Measurements from ENCODE around the gene ZNF813. TPM values are rescaled to one million over a fixed set of nuclear protein-coding genes. Genes with fewer than 3 reads are reported as not detected.
"Not testable (repeated sequence)": the region's sequence is repeated elsewhere in the genome, so short reads cannot be mapped to it uniquely, and the experiment has no call there.

The ZNF813 gene
- total RNA-seq (1 to 10 TPM; 3.2 to 7.5 (median 4.8) TPM), polyA plus RNA-seq (1 to 10 TPM; 1.1 to 1.9 (median 1.2) TPM)
- long read RNA-seq, donor 1, full-length matches to known transcripts = 1 of 1 reads
- long read RNA-seq, donor 1, partial matches to known transcripts = 0 of 1 reads
- long read RNA-seq, donor 1, other reads (novel, unspliced or antisense) = 0 of 1 reads
- long read RNA-seq, donor 2 = 0 reads

- Histone ChIP-seq H3K27ac (peak within 1 kb of the TSS; percentile 42 to 88 (median 82)), H3K27me3 (replicated peaks in 1 of 7) (peaks cover 0 to 22% (median 0%) of the 10 kb centered on the region in 7 donors), H3K36me3 (peaks cover 0 to 18% (median 0%) of the 10 kb centered on the region in 6 donors), H3K9me3 (peaks cover 0 to 48% (median 14%) of the 10 kb centered on the region in 8 donors), H3K4me1 (peaks cover 0 to 22% (median 19%) of the 10 kb centered on the region in 6 donors), H3K4me3 (peak within 1 kb of the TSS; percentile 52 to 82 (median 62))
- no peak for TF ChIP-seq POLR2A (IDR thresholded peaks at IDR 0.05)
- peak; percentile 90 to 93 (median 92) for TF ChIP-seq POLR2AphosphoS5 (IDR thresholded peaks at IDR 0.05)
- 0 to 2% (median 0%) methylated on average over 33 to 55 of the region's 55 CpGs for WGBS, 5 donors
- DNase-seq = peak; percentile 98
- intact Hi-C loops (cut with DNase I; ENCODE audit: low total_unique reads) = no loop called here
These were observed at the start of gene ZNF813 for GRCh38 chr19:53467485-53468262. TSS of gene ZNF813 (plus strand) at chr19:53467733. CDS start at chr19:53483823, 16,090 bp downstream.

GRCh38 chr19:53420520-53421315 is 46.8 kb upstream of the ZNF813 start:
- not testable (repeated sequence) for H3K27me3 ChIP-seq (replicated peaks in 1 of 7); H3K4me1 ChIP-seq; H3K27ac ChIP-seq; H3K4me3 ChIP-seq; DNase-seq; H3K36me3 ChIP-seq
- H3K9me3 ChIP-seq = peaks cover 0 to 45% (median 31%) of the 10 kb centered on the region in 8 donors
- intact Hi-C loops (cut with DNase I; ENCODE audit: low total_unique reads) = loop anchor here (10.0 kb wide), 2 partner anchors 94 to 324 kb away; no protein-coding TSS in a partner anchor
- 74 to 88% (median 79%) methylated on average over 11 of the region's 11 CpGs for WGBS, 5 donors

DNA sequence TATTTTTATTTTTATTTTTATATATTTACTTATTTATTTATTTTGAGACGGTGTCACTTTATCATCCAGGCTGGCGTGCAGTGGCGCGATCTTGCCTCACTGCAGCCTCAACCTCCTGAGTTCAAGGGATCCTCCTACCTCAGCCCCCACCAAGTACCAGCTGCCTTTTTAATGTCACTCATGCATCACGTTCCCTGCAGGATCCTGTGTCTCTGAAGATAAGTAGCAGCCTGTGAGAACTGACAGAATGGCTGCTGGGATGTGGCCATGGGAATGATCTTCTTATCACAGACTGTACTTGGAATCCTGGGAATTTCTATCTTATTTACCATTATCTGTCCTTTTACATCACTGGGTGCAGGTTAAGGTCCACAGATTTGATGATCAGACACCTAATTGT is 45.0 kb upstream of the ZNF813 start:
- no peak overlapping the region for H3K4me3 ChIP-seq
- DNase-seq = no peak
- peaks cover 0 to 8% (median 0%) of the 10 kb centered on the region in 6 donors for H3K4me1 ChIP-seq
- no peak overlapping the region for H3K27ac ChIP-seq
- WGBS, 5 donors = 85 to 93% (median 87%) methylated on average over 5 of the region's 5 CpGs
- TF ChIP-seq POLR2A (IDR thresholded peaks at IDR 0.05) = no peak
- TF ChIP-seq, protein P1, sequence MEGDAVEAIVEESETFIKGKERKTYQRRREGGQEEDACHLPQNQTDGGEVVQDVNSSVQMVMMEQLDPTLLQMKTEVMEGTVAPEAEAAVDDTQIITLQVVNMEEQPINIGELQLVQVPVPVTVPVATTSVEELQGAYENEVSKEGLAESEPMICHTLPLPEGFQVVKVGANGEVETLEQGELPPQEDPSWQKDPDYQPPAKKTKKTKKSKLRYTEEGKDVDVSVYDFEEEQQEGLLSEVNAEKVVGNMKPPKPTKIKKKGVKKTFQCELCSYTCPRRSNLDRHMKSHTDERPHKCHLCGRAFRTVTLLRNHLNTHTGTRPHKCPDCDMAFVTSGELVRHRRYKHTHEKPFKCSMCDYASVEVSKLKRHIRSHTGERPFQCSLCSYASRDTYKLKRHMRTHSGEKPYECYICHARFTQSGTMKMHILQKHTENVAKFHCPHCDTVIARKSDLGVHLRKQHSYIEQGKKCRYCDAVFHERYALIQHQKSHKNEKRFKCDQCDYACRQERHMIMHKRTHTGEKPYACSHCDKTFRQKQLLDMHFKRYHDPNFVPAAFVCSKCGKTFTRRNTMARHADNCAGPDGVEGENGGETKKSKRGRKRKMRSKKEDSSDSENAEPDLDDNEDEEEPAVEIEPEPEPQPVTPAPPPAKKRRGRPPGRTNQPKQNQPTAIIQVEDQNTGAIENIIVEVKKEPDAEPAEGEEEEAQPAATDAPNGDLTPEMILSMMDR (IDR thresholded peaks at IDR 0.05 in 8 of 11, conservative IDR thresholded peaks at IDR 0.05 in 3 of 11) = no peak
- TF ChIP-seq POLR2AphosphoS5 (IDR thresholded peaks at IDR 0.05) = no peak
- H3K9me3 ChIP-seq = peaks cover 0 to 28% (median 14%) of the 10 kb centered on the region in 8 donors
- no peaks in the 10 kb centered on the region for H3K27me3 ChIP-seq (replicated peaks in 1 of 7)
- intact Hi-C loops (cut with DNase I; ENCODE audit: low total_unique reads) = loop anchor here (10.0 kb wide), 2 partner anchors 92 to 322 kb away; no protein-coding TSS in a partner anchor
- no peaks in the 10 kb centered on the region for H3K36me3 ChIP-seq

DNA sequence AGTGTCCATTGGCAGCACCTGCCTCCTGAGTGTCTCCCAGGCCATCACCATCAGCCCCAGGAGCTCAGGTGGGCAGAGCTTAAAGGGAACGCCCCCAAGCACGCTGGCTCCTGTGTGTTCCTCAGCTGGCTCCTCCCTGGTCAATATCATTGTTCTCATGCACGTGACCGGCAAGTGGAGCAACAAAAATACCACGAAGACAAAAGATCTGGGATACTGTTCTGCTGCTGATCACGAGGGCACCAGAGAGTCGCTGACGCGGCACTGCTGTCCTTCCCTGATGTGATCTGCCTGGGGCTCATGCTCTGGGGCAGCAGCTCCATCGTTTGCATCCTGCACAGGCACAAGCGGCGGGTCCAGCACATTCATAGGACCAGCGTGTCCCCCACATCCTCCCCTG is 44.5 kb upstream of the ZNF813 start:
- not testable (repeated sequence) for H3K27me3 ChIP-seq (replicated peaks in 1 of 7); H3K36me3 ChIP-seq; H3K27ac ChIP-seq; DNase-seq; H3K4me3 ChIP-seq; H3K4me1 ChIP-seq
- intact Hi-C loops (cut with DNase I; ENCODE audit: low total_unique reads) = loop anchor here (10.0 kb wide), 2 partner anchors 92 to 322 kb away; no protein-coding TSS in a partner anchor
- WGBS, 5 donors = 11 to 33% (median 19%) methylated on average over 4 to 11 of the region's 13 CpGs; no CpG with 5 or more reads in 1 of the 5 donors
- H3K9me3 ChIP-seq = peaks cover 0 to 23% (median 9%) of the 10 kb centered on the region in 8 donors

DNA sequence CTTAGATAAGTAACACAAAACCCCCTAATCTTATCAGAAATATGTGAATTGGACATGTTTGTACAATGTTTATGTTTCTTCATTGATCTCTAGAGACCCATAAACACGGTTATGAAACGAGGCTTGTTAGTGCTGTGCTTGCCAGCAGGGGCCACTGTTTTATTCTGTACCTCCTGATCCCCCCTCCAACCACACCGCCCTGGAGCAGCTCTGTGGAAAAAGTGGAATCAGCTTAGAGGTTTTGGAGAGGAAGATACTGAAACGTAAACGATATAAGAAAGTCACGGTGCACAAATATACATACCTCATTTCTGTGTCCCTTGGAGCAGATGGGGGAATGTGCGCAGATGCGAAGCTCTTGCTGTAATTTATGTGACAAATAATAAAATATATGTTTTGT is 43.9 kb upstream of the ZNF813 start:
- 41 to 68% (median 51%) methylated on average over 6 to 8 of the region's 8 CpGs for WGBS, 5 donors
- H3K4me1 ChIP-seq; H3K36me3 ChIP-seq; H3K27ac ChIP-seq; H3K4me3 ChIP-seq; DNase-seq; H3K27me3 ChIP-seq (replicated peaks in 1 of 7): not testable (repeated sequence)
- intact Hi-C loops (cut with DNase I; ENCODE audit: low total_unique reads) = loop anchor here (10.0 kb wide), 2 partner anchors 91 to 321 kb away; no protein-coding TSS in a partner anchor
- peaks cover 0 to 17% (median 4%) of the 10 kb centered on the region in 8 donors for H3K9me3 ChIP-seq

Data from spleen (tissue), 13 donors.